HG02981 (cell line): Measurements from ENCODE around the gene LRRC18.

Experiments used
- ATAC-seq: cut with Tn5 transposase; IDR thresholded peaks from one replicate; pipeline ENCODE4 v1.9.1; 2021; ENCODE audit warnings: mild to moderate bottlenecking, moderate library complexity; ENCODE audit not compliant: unreplicated experiment

The LRRC18 gene

GRCh38 chr10:48946891-48947500 is 7.4 kb upstream of the LRRC18 start:
- no peak for ATAC-seq

- no peak for ATAC-seq
Observed at GRCh38 chr10:48946332-48946731, 6.7 kb upstream of the LRRC18 start.

- ATAC-seq = no peak
Observed at GRCh38 chr10:48945441-48946130, 5.9 kb upstream of the LRRC18 start.

GRCh38 chr10:48944171-48944570 is 4.5 kb upstream of the LRRC18 start:
- no peak for ATAC-seq

- ATAC-seq = no peak
Observed at GRCh38 chr10:48943096-48943495, 3.5 kb upstream of the LRRC18 start.

- no peak for ATAC-seq
Observed at GRCh38 chr10:48941427-48942075, 1.9 kb upstream of the LRRC18 start.

DNA sequence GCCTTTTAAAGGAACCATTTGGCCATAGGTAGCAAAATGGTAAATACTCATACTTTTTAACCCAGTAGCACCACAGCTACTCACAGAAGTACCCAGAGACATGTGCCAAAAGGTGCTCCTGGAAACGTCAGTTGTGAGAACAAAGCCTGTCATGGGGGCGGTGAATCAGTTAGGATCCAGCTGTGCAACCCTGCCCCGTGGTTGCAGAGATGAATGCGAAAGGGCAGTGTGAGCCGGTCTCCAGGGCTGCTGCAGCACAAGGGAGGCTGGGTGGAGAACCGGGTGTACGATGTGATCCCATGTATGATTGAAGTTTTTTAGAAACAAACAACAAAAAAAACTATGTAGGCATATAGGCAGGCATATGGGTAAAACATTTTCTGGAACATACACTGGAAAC is 1.3 kb upstream of the LRRC18 start:
- ATAC-seq = no peak

DNA sequence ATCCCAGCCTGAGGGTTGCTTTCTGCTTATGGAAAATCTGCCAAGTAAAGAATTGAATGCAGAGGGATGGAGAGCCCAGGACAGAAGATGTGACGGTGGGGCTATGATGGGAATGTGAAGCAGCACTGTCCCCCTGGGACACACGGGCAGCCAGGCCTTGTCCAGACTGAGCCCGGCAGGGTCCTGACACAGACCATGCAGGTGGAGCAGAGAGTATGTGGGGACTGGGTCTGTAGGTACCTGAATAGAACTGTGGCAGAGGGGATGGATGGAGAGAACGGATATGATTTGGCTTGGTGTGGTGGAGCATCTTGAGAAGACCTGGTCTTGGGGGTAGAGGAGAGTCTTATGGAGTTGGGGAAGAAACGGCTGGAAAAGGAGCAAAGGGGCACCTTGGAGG is 732 bp upstream of the LRRC18 start:
- ATAC-seq = no peak

- ATAC-seq = no peak
Observed at GRCh38 chr10:48938990-48939536, 577 bp downstream of the LRRC18 start.

DNA sequence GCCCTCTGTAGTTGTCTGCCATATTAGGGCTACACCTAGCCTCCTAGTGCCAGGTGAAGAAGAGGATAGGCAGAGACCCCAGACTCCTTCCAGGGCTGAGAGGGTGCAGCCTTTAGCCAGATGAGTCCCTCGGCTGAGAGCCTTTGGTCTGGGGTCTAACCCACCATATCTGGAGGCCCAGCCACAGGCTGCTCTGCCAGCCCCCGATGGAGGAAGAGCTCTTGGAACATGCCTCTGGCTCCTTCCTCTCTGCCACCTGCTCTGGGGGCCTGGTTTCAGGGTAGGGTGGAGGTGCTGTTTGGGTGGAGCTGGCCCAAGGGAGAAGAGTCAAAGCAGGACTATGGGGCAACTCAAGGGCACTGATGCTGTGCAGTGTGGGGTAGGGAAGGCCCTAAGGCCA is 1.4 kb downstream of the LRRC18 start:
- no peak for ATAC-seq

DNA sequence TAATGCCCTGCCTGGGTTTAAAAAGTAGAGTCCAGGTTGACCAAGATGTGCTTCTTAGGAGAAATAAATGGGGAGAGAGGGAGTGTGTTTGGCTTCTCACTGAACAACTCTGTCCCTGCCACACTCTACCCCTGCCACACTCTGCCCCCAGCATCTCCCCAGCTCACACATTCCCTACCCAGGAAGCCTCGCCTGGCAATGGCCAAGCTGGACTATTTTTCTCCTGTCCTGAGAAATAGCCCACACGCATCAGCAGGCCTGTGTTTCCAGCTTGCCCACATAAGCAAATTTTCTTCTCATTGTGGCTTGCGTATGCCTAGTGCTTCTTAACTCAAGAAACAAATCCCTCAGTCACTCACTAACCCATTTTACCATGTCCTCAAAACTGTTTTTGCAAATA is 1.8 kb downstream of the LRRC18 start:
- ATAC-seq = no peak

GRCh38 chr10:48935577-48935976 is 4.1 kb downstream of the LRRC18 start:
- ATAC-seq = no peak

DNA sequence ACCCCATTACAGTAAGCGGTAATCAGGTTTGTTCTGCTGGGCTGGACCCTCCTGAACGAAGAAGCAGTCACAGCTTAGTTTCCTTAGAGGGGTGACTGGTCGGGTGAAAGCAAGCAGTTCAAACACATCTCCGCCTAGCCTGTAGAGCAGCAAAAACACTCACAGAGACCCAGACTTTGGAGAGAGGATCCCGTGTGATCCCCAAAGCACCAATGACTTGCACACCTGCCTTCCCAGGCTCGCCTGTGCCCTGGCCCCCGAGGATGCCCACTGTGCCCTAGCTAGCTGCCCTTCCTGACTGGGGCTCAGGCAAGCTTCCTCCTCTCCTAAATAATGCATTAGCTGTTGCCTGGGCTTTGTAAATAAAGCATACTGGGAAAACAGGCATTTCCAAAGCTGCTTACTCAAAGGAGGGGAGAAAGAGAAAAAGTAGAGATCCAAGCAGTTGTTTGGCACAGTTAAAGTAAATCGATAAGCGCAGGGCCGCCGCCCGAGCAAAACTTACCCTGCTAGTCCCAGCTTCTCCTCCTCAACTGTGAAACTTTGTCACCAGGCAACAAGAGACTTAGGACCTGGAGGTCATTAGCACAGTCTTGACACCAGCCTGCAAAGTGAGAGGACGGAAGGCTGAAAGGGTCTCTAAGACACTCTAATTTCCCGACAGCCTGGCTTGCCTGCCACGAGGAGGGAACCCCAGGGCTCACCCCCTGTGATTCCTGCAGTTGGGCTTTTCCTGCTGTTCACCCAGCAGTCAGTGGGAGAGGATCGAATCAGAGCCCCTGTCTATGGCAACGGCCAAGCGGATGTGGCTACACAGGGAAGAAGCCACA is 4.8 kb downstream of the LRRC18 start:
- no peak for ATAC-seq

DNA sequence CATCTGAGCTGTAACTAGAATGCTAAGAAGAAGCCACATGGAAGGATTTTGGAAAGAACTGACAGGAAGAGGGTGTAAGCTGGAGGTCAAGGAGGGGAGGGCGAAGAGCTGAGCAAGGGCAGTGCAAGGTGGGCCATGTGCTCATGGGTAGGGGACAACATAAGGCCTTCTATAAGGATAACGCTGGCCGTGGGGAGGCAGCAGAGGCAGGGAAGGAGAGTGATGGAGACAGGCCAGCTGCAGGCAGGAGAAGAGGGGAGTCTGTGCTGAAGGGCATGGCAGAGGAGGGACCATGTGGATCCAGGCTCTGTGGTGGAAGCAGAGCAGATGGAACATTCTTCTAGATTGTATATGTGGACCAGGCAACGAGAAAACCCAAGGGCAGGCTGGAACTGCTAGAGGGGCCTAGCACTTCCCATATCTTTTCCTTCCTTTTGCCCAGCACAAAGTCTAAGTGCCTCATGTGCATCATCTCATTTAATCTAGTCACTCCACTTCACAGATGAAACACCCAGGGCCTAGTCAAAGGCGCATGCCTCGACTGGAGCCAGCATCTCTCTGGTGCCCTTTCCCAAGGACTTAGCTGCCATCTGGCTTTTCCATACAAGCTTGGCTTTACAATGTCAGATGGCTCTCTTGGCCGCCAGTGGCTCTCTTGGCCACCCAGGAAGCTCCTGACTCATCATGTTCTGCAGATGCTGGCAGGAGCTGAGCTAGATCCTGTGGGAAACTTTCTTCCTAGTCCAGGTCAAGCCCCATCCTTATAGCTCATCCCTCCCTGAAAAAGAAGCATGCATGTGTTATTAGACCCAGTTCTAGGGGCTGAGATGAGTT is 6.6 kb downstream of the LRRC18 start:
- no peak for ATAC-seq

DNA sequence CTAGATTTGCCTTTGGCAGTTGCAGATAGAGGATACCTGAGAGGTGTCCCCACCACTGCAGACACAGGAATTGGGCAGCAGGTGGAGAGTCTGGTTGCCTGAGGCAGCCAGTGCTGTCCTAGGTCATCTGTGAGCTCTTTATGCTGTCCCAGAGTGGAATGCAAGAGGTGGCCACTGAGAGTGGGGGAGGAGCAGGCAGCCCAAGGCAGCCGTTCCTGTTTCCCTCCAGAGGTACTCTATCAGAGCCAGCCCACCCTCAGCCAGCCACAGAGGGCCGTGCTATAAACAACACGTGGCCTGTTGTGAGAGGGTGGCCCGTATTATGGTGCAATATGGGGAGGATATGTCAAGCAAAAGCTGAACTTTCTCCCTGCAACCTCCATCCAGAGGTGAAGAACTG is 8.5 kb downstream of the LRRC18 start:
- no peak for ATAC-seq

- no peak for ATAC-seq
Observed at GRCh38 chr10:48929413-48929990, 10.1 kb downstream of the LRRC18 start.

DNA sequence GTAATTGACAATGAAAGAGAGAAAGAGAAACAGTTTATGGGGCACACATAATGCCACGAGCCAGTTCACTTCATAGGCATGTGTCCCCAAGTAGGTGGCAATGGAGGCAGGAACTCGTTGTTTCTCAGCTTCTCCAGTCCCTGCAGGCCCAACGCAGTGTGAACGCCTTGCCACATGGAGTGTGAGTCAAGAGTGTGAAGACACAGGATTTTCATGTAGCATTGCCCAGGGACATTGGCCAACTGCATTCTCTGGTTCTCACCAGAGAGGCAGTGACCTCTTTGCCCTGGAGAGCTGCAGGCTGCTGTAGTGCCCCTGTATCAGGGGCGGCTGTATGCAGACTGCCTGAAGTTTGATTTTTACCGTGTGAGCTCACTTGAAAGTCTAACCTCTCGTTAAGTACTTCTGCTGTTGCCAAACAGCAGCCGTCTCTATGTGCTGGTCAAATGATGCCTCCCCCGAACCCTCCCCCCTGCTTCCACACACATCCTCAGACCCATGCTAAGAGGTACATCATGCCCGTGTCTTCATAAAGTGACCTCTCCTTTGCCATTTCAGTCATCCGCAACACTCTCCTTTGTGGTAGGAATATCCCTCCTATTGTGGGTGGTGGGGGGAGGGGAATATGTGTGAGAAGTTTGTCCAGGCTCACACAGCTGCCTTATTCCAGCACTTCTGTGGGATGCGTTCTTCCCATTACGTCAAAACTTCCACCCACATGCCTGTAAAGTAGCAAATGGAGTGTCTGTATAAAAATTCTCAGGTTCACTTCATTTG is 12.7 kb downstream of the LRRC18 start:
- ATAC-seq = no peak

DNA sequence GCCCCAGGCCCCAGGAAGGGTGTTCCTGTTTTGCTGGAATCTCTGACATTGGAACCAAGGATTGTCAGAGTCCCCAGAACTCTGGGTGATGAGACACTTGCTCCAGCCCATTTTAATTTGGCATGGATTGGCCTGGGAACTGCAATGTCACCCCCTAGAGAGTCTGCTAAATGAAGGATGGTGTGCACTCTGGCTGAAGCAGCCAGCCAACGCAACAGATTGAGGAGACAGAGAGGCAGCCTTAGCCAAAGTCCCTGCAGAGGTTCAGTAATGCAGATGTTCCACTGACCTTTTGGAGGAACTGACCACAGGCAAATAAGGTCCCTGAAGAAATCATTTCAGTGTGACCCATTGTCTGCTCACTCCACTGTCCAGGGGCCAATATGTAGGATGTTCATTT is 13.4 kb downstream of the LRRC18 start:
- no peak for ATAC-seq

DNA sequence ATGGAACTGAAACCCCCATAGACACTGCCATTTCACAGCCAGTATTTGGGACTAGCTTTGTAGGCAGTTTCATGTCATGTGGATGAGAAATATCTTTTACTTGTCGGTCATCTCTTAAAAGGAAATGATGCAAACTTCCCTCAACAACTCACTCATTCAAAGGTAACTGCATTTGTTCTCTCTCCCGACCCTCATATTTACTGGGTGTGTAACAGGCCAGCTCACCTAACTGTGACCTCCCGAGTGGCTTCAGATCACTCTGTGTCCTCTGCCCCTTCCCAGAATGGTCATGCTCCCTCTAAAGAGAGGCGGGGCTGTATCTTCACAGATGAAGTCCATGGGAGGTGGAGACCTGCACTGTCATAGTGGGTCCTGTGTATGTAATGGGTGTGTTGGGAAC is 14.7 kb downstream of the LRRC18 start:
- no peak for ATAC-seq
